ENCODE data around the gene COG5. TPM values are rescaled to one million over a fixed set of nuclear protein-coding genes. Genes with fewer than 3 reads are reported as not detected.

COG5 gene
- total RNA-seq, 1 donor from 2014 or later: 44.7 TPM

GRCh38 chr7:107394276-107394675 lies 169.4 kb downstream of the COG5 start:
- Mint-ChIP-seq H3K4me1 (ENCODE audit: unreplicated experiment) (peaks cover 11% of the 10 kb centered on the region), H3K27me3 (ENCODE audit: unreplicated experiment) (no peaks in the 10 kb centered on the region), H3K9me3 (ENCODE audit: unreplicated experiment) (no peaks in the 10 kb centered on the region), H3K27ac (ENCODE audit: unreplicated experiment) (peak overlapping the region; percentile 57), H3K36me3 (ENCODE audit: unreplicated experiment) (peaks cover 8% of the 10 kb centered on the region), H3K4me3 (ENCODE audit: unreplicated experiment) (no peak overlapping the region)
- TF ChIP-seq CTCF (IDR thresholded peaks at IDR 0.05): no peak
- no peak for DNase-seq (ENCODE audit: extremely low spot score, unreplicated experiment)

GRCh38 chr7:107392830-107393229 lies 170.9 kb downstream of the COG5 start:
- Mint-ChIP-seq H3K27me3 (ENCODE audit: unreplicated experiment) (no peaks in the 10 kb centered on the region), H3K27ac (ENCODE audit: unreplicated experiment) (no peak overlapping the region), H3K4me3 (ENCODE audit: unreplicated experiment) (no peak overlapping the region), H3K36me3 (ENCODE audit: unreplicated experiment) (peaks cover 6% of the 10 kb centered on the region), H3K9me3 (ENCODE audit: unreplicated experiment) (no peaks in the 10 kb centered on the region), H3K4me1 (ENCODE audit: unreplicated experiment) (peaks cover 18% of the 10 kb centered on the region)
- no peak for DNase-seq (ENCODE audit: extremely low spot score, unreplicated experiment)
- TF ChIP-seq CTCF (IDR thresholded peaks at IDR 0.05): no peak

- Mint-ChIP-seq H3K27me3 (ENCODE audit: unreplicated experiment) (no peaks in the 10 kb centered on the region), H3K9me3 (ENCODE audit: unreplicated experiment) (no peaks in the 10 kb centered on the region), H3K4me3 (ENCODE audit: unreplicated experiment) (no peak overlapping the region), H3K4me1 (ENCODE audit: unreplicated experiment) (peaks cover 36% of the 10 kb centered on the region), H3K27ac (ENCODE audit: unreplicated experiment) (no peak overlapping the region), H3K36me3 (ENCODE audit: unreplicated experiment) (peaks cover 5% of the 10 kb centered on the region)
- TF ChIP-seq CTCF (IDR thresholded peaks at IDR 0.05): no peak
- no peak for DNase-seq (ENCODE audit: extremely low spot score, unreplicated experiment)
Measured at GRCh38 chr7:107390916-107391315, 172.8 kb downstream of the COG5 start.

- no peak overlapping the region for H3K4me3 Mint-ChIP-seq (ENCODE audit: unreplicated experiment)
- TF ChIP-seq CTCF (IDR thresholded peaks at IDR 0.05): no peak
- peaks cover 31% of the 10 kb centered on the region for H3K4me1 Mint-ChIP-seq (ENCODE audit: unreplicated experiment)
- no peak for DNase-seq (ENCODE audit: extremely low spot score, unreplicated experiment)
- no peaks in the 10 kb centered on the region for H3K9me3 Mint-ChIP-seq (ENCODE audit: unreplicated experiment)
- peak overlapping the region; percentile 97 for H3K27ac Mint-ChIP-seq (ENCODE audit: unreplicated experiment)
- H3K36me3 Mint-ChIP-seq (ENCODE audit: unreplicated experiment): peaks cover 1% of the 10 kb centered on the region
- H3K27me3 Mint-ChIP-seq (ENCODE audit: unreplicated experiment): no peaks in the 10 kb centered on the region
Measured at GRCh38 chr7:107388604-107389003, 175.1 kb downstream of the COG5 start.

GRCh38 chr7:107387573-107388219 lies 176.0 kb downstream of the COG5 start:
- H3K9me3 Mint-ChIP-seq (ENCODE audit: unreplicated experiment): no peaks in the 10 kb centered on the region
- no peak for DNase-seq (ENCODE audit: extremely low spot score, unreplicated experiment)
- peak overlapping the region; percentile 97 for H3K27ac Mint-ChIP-seq (ENCODE audit: unreplicated experiment)
- H3K27me3 Mint-ChIP-seq (ENCODE audit: unreplicated experiment): no peaks in the 10 kb centered on the region
- H3K4me3 Mint-ChIP-seq (ENCODE audit: unreplicated experiment): peak overlapping the region; percentile 46
- no peak for TF ChIP-seq CTCF (IDR thresholded peaks at IDR 0.05)
- no peaks in the 10 kb centered on the region for H3K36me3 Mint-ChIP-seq (ENCODE audit: unreplicated experiment)
- peaks cover 31% of the 10 kb centered on the region for H3K4me1 Mint-ChIP-seq (ENCODE audit: unreplicated experiment)
